K562 (cell line): ENCODE measurements around the gene RCC1. TPM values are rescaled to one million over a fixed set of nuclear protein-coding genes. Genes with fewer than 3 reads are reported as not detected.

ENCODE experiments used
- ARNT ChIP-seq, 2 experiments: fragments of 450-650 bp; IDR thresholded peaks; 2 replicates each; pipeline ENCODE4 v1.6.1; 2016; ENCODE audit warnings: mild to moderate bottlenecking in 1 of 2
- ATF7 ChIP-seq: fragments of 450-650 bp; IDR thresholded peaks from 2 replicates; pipeline ENCODE4 v1.7.1; 2014; ENCODE audit warnings: mild to moderate bottlenecking, moderate library complexity
- HMG20B ChIP-seq: fragments of 250-450 bp; sonication (Bioruptor Pico); IDR thresholded peaks from 2 replicates; pipeline ENCODE4 v1.5.0; 2021; ENCODE audit warnings: mild to moderate bottlenecking
- HNRNPLL ChIP-seq: fragments of 200-400 bp; formaldehyde crosslinking; IDR thresholded peaks from 2 replicates; pipeline ENCODE4 v1.6.1; 2017; ENCODE audit warnings: low read length, low read depth, mild to moderate bottlenecking; ENCODE audit not compliant: poor library complexity, severe bottlenecking
- KAT8 ChIP-seq: fragments of 450-650 bp; IDR thresholded peaks from 2 replicates; pipeline ENCODE4 v1.6.1; 2016; ENCODE audit warnings: low read depth, mild to moderate bottlenecking
- NCOR1 ChIP-seq: fragments of 450-650 bp; IDR thresholded peaks from 2 replicates; pipeline ENCODE4 v1.6.1; 2016; ENCODE audit warnings: mild to moderate bottlenecking, moderate library complexity
- RAD51 ChIP-seq: fragments of 450-650 bp; IDR thresholded peaks from 2 replicates; pipeline ENCODE4 v1.7.1; 2016; ENCODE audit warnings: low read depth, mild to moderate bottlenecking, borderline replicate concordance
- RBM34 ChIP-seq: fragments of 200-400 bp; formaldehyde crosslinking; IDR thresholded peaks from 2 replicates; pipeline ENCODE4 v1.6.1; 2018; ENCODE audit warnings: low read length, borderline replicate concordance; ENCODE audit not compliant: insufficient read depth
- RBM39 ChIP-seq: fragments of 200-400 bp; formaldehyde crosslinking; optimal IDR thresholded peaks from 2 replicates; pipeline ENCODE3; 2018; ENCODE audit warnings: low read depth, low read length
- SIRT6 ChIP-seq: IDR thresholded peaks from one replicate; pipeline ENCODE4 v1.6.1; 2012; ENCODE audit warnings: low read depth, mild to moderate bottlenecking, control low read depth, inconsistent platforms, low read length, moderate library complexity
- SP1 ChIP-seq: sonication (generic); formaldehyde crosslinking; IDR thresholded peaks from 2 replicates; pipeline ENCODE4 v1.8.1; 2022; ENCODE audit warnings: mild to moderate bottlenecking, missing genetic modification reagents
- TARDBP ChIP-seq: fragments of 450-650 bp; IDR thresholded peaks from 2 replicates; pipeline ENCODE4 v1.6.1; 2016
- TEAD2 ChIP-seq: fragments of 450-650 bp; IDR thresholded peaks from 2 replicates; pipeline ENCODE4 v1.6.1; 2016; ENCODE audit warnings: missing genetic modification characterization, control low read depth, missing compliant biosample characterization
- YY1 ChIP-seq, 3 experiments: IDR thresholded peaks; 2 replicates each; pipeline ENCODE4 v1.6.1; 2011; ENCODE audit warnings: low read length in 2 of 3, mild to moderate bottlenecking in 2 of 3, moderate library complexity in 2 of 3, borderline replicate concordance in 1 of 3, control low read depth in 1 of 3, low read depth in 1 of 3; ENCODE audit not compliant: insufficient read depth in 3 of 3, insufficient replicate concordance in 2 of 3, control insufficient read depth in 1 of 3, insufficient read length in 1 of 3; ENCODE audit errors: extremely low read depth in 1 of 3
- ZBTB33 ChIP-seq: sonication (generic); formaldehyde crosslinking; IDR thresholded peaks from 2 replicates; pipeline ENCODE4 v1.8.1; 2023; ENCODE audit warnings: mild to moderate bottlenecking, missing genetic modification reagents
- ZBTB8A ChIP-seq: fragments of 450-650 bp; IDR thresholded peaks from 2 replicates; pipeline ENCODE4 v1.6.1; 2018; ENCODE audit warnings: mild to moderate bottlenecking, moderate library complexity; ENCODE audit not compliant: partially characterized antibody
- ZC3H11A ChIP-seq: IDR thresholded peaks from 2 replicates; pipeline ENCODE4 v1.6.1; 2012; ENCODE audit warnings: low read depth, low read length, improper control_type of control experiment
- ZC3H4 ChIP-seq: sonication (generic); formaldehyde crosslinking; IDR thresholded peaks from 2 replicates; pipeline ENCODE4 v1.9.0; 2021; ENCODE audit warnings: missing genetic modification reagents, borderline replicate concordance
- ZNF512 ChIP-seq: IDR thresholded peaks from 2 replicates; pipeline ENCODE4 v1.6.1; 2016; ENCODE audit warnings: missing genetic modification characterization, missing compliant biosample characterization
- polyA plus RNA-seq, 8 experiments: library from polyadenylated mRNA; depleted of rRNA in 4 of 8; stranded (reverse) in 5 of 8; unstranded in 3 of 8; fragments of >200 nt; fragmentation: Nextera tagmentation in 2 of 8; fragmentation: Illumina TruSeq in 1 of 8; extraction: Ambion mirVana in 2 of 8; extraction: Trizol in 1 of 8; gene quantifications; 2 replicates each; pipeline versions ENCODE4 v1.2.1 to v1.2.3, GENCODE V29; 2011 to 2014; ENCODE audit warnings: inconsistent platforms in 1 of 8, missing spikeins in 1 of 8
- total RNA-seq, 7 experiments: library from RNA; depleted of rRNA in 6 of 7; stranded (reverse); fragments of >200 nt in 6 of 7; fragmentation: Illumina TruSeq in 2 of 7; extraction: Trizol in 2 of 7; gene quantifications; 2 replicates each; pipeline versions ENCODE4 v1.2.1 to v1.2.3, GENCODE V29; 2011 to 2021; ENCODE audit warnings: low replicate concordance in 1 of 7
- TF ChIP-seq, protein P1 (sequence below): fragments of 200-800 bp; sonication (Bioruptor generic); IDR thresholded peaks from 2 replicates; pipeline ENCODE4 v1.6.1; 2017; ENCODE audit warnings: missing genetic modification characterization, missing compliant biosample characterization
- TF ChIP-seq, protein P2 (sequence below): fragments of 450-650 bp; IDR thresholded peaks from 2 replicates; pipeline ENCODE4 v1.6.1; 2017; ENCODE audit warnings: antibody characterized with exemption

RCC1 gene
- total and polyA plus RNA-seq, 9 of the 15 experiments (the other 6 are each of a cell fraction or from before 2014, with no cell fraction given), result 16.4 to 202 (median 107) TPM

DNA sequence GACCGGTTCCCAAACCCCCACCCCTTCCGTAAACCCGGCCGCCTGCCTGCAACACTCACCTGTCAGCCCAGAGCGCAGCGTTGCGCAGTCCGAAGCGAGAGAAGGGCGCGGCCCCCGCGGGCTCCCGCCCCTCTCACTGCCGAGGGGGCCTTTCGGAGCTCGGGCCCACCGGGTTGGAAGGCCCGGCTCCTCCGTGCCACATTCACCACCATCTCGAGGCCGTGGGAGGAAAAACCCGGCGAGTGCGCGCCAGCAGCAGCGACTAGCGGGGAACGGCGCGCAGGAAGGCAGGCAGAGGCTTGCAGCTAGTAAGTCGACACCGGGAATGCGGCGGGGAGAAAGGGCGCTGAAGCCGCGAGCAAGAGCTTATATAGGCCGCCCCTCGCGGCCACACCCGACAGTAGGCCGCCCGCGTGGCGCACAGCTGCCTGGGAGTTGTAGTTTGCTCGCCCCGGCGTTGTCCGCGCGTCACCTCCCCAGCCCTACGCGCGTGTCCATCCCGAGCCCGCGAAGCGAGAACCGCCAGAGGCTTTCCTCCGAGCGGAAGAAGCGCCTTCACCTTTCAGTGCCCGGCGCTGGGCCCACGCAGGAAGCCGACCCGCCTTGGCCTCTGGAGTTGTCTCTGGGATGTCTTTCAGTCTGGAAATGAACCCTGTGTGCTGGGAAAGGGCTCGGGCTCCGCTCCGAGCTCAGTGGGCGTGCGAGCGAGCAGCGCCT lies 75.8 kb downstream of the RCC1 start (continued):
- TF ChIP-seq ZBTB33 (peak; percentile 74), HMG20B (CRISPR knock-in tag) (no peak), ZBTB8A (no peak), ATF7 (peak; percentile 90), SP1 (CRISPR knock-in tag) (peak; percentile 97), KAT8 (no peak), ARNT (IDR thresholded peaks at IDR 0.05) (no peak; a peak in 2 of 4 replicates), TARDBP (peak; percentile 89), TEAD2 (tag) (no peak), ZNF512 (tag) (no peak), ZC3H11A (peak; percentile 20; the same call in 1 of the 2 replicates), RAD51 (no peak), SIRT6 (no peak), RBM34 (no peak; the same call in 1 of the 2 replicates), YY1 (IDR thresholded peaks at IDR 0.05; ENCODE audit: borderline replicate concordance in 1 of 3, control insufficient read depth in 1 of 3, extremely low read depth in 1 of 3, insufficient read depth in 3 of 3, insufficient read length in 1 of 3, insufficient replicate concordance in 2 of 3, low read depth in 1 of 3, low read length in 2 of 3) (peak in 2 of 3 experiments; percentile 80 to 82), ZC3H4 (CRISPR knock-in tag) (no peak), NCOR1 (peak; percentile 80), HNRNPLL (peak; percentile 83), RBM39 (peak; percentile 5)
- TF ChIP-seq, protein P1, sequence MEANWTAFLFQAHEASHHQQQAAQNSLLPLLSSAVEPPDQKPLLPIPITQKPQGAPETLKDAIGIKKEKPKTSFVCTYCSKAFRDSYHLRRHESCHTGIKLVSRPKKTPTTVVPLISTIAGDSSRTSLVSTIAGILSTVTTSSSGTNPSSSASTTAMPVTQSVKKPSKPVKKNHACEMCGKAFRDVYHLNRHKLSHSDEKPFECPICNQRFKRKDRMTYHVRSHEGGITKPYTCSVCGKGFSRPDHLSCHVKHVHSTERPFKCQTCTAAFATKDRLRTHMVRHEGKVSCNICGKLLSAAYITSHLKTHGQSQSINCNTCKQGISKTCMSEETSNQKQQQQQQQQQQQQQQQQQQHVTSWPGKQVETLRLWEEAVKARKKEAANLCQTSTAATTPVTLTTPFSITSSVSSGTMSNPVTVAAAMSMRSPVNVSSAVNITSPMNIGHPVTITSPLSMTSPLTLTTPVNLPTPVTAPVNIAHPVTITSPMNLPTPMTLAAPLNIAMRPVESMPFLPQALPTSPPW, result peak; percentile 83
- TF ChIP-seq, protein P2, sequence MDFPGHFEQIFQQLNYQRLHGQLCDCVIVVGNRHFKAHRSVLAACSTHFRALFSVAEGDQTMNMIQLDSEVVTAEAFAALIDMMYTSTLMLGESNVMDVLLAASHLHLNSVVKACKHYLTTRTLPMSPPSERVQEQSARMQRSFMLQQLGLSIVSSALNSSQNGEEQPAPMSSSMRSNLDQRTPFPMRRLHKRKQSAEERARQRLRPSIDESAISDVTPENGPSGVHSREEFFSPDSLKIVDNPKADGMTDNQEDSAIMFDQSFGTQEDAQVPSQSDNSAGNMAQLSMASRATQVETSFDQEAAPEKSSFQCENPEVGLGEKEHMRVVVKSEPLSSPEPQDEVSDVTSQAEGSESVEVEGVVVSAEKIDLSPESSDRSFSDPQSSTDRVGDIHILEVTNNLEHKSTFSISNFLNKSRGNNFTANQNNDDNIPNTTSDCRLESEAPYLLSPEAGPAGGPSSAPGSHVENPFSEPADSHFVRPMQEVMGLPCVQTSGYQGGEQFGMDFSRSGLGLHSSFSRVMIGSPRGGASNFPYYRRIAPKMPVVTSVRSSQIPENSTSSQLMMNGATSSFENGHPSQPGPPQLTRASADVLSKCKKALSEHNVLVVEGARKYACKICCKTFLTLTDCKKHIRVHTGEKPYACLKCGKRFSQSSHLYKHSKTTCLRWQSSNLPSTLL, result no peak
